Esophagus squamous epithelium (tissue), 5 donors: Measurements from ENCODE around the gene ZNF385B. TPM values are rescaled to one million over a fixed set of nuclear protein-coding genes. Genes with fewer than 3 reads are reported as not detected.
"Not testable (repeated sequence)": the region's sequence is repeated elsewhere in the genome, so short reads cannot be mapped to it uniquely, and the experiment has no call there.

Experiments used
- DNase-seq: peaks from one replicate; lab custom pipeline; 2025; lab: John Stamatoyannopoulos, UW
- H3K27ac ChIP-seq, 4 donors: fragments of 200-600 bp; sonication (generic); one replicate each; pipeline ENCODE4 v1.5.1; 2016 to 2019; ENCODE audit warnings: mild to moderate bottlenecking in 1 of 4
- H3K27me3 ChIP-seq, 4 donors: fragments of 200-600 bp; sonication (generic); 1 replicate in 3 of 4; 2 replicates in 1 of 4; pipeline versions ENCODE4 v1.5.1 to v1.6.0; 2017 to 2021; ENCODE audit warnings: antibody characterized with exemption in 1 of 4
- H3K36me3 ChIP-seq, 3 donors: fragments of 200-600 bp; sonication (generic); one replicate each; pipeline ENCODE4 v1.5.1; 2016 to 2019
- H3K4me1 ChIP-seq, 3 donors: fragments of 200-600 bp; sonication (generic); one replicate each; pipeline ENCODE4 v1.5.1; 2017 to 2019
- H3K4me3 ChIP-seq, 4 donors: fragments of 200-600 bp; sonication (generic); 1 replicate in 3 of 4; 2 replicates in 1 of 4; pipeline ENCODE4 v1.5.1; 2016 to 2019; ENCODE audit warnings: mild to moderate bottlenecking in 2 of 4, moderate library complexity in 1 of 4
- H3K9me3 ChIP-seq, 3 donors: fragments of 200-600 bp; sonication (generic); one replicate each; pipeline ENCODE4 v1.5.1; 2016 to 2019
- POLR2A ChIP-seq, 4 donors: fragments of 450-650 bp; IDR thresholded peaks; one replicate each; pipeline ENCODE4 v1.6.1; 2017; ENCODE audit warnings: antibody characterized with exemption in 4 of 4, mild to moderate bottlenecking in 4 of 4, moderate library complexity in 3 of 4
- WGBS, 2 donors: methylation state at CpG; one replicate each; pipeline ENCODE4 v1.1.5; 2018; 5-methylcytosine and 5-hydroxymethylcytosine counted together
- intact Hi-C: fragments of 100-400 bp; cut with DNase I; formaldehyde crosslinking; loops from one replicate; pipeline ENCODE4 v1.15.0; 2022
- total RNA-seq, 4 donors: library from RNA; depleted of rRNA; stranded (reverse); fragments of >200 nt; gene quantifications; one replicate each; pipeline ENCODE4 v1.1.0, GENCODE V29; 2016
- TF ChIP-seq, protein P1 (sequence below), 6 experiments: fragments of 450-650 bp in 4 of 6; fragments of 200-600 bp in 2 of 6; sonication (generic) in 2 of 6; IDR thresholded peaks; one replicate each; pipeline ENCODE4 v1.5.1; 2016 to 2019; ENCODE audit warnings: antibody characterized with exemption in 6 of 6, mild to moderate bottlenecking in 4 of 6, moderate library complexity in 4 of 6
- donor health status: DM: yes; HTN: yes; CAD: no.

Gene ZNF385B
- total RNA-seq, 4 donors from 2014 or later, result 0.44 to 3.1 (median 0.44) TPM; not detected in 1

DNA sequence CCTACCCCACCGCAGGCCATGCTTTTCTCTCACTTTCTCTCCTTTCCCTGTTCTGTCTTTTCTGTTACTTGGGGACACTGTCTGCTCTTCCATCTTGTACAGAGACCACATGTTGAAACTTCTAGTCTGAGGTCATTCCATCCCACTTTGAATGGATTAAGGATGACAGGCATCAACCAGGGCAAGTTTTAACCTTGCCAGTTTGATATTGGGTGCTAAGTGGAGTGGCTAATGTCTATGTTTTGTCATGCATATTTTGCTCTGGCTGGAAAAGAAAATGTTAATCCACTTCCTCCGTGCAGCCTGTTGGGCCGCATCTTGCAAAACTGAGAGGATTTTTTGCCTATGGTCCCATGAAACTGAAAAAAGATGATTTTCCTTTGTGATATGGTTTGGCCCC is 391.3 kb downstream of the ZNF385B start:
- TF ChIP-seq, protein P1, sequence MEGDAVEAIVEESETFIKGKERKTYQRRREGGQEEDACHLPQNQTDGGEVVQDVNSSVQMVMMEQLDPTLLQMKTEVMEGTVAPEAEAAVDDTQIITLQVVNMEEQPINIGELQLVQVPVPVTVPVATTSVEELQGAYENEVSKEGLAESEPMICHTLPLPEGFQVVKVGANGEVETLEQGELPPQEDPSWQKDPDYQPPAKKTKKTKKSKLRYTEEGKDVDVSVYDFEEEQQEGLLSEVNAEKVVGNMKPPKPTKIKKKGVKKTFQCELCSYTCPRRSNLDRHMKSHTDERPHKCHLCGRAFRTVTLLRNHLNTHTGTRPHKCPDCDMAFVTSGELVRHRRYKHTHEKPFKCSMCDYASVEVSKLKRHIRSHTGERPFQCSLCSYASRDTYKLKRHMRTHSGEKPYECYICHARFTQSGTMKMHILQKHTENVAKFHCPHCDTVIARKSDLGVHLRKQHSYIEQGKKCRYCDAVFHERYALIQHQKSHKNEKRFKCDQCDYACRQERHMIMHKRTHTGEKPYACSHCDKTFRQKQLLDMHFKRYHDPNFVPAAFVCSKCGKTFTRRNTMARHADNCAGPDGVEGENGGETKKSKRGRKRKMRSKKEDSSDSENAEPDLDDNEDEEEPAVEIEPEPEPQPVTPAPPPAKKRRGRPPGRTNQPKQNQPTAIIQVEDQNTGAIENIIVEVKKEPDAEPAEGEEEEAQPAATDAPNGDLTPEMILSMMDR (IDR thresholded peaks at IDR 0.05), result no peak
- no peak overlapping the region for H3K4me3 ChIP-seq
- no peak overlapping the region for H3K27ac ChIP-seq
- H3K36me3 ChIP-seq, result no peaks in the 10 kb centered on the region
- WGBS, 2 donors, result 84 to 85% methylated on average over 3 of the region's 3 CpGs
- no peaks in the 10 kb centered on the region for H3K9me3 ChIP-seq
- intact Hi-C loops, result no loop called here
- no peaks in the 10 kb centered on the region for H3K4me1 ChIP-seq
- no peak for DNase-seq
- no peaks in the 10 kb centered on the region for H3K27me3 ChIP-seq

DNA sequence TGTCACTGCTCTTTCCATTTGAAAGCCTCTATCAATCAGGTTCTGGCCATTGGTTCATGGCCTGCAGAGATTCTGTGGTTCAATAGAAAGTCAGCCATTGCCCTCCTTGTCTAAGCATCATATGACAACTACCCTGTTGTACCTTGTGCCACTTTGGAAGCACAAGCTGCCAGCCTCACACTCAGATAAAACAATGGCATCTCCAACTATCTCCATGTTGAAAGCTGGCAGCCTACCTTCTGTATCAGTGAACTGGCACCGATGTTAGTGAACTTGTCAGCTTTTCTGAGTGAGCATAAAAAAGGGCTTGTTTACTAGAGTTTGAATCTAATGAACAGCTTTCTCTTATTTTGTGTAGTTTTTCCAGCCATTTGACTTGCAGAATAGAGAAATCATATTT is 393.5 kb downstream of the ZNF385B start:
- no peak for TF ChIP-seq POLR2A (IDR thresholded peaks at IDR 0.05)
- TF ChIP-seq, protein P1 (IDR thresholded peaks at IDR 0.05), result no peak
- Histone ChIP-seq H3K4me1 (no peaks in the 10 kb centered on the region), H3K36me3 (no peaks in the 10 kb centered on the region), H3K4me3 (no peak overlapping the region), H3K27me3 (no peaks in the 10 kb centered on the region), H3K27ac (no peak overlapping the region), H3K9me3 (no peaks in the 10 kb centered on the region)
- no peak for DNase-seq
- intact Hi-C loops, result no loop called here
- 75 to 85% methylated on average over 1 of the region's 1 CpG for WGBS, 2 donors

DNA sequence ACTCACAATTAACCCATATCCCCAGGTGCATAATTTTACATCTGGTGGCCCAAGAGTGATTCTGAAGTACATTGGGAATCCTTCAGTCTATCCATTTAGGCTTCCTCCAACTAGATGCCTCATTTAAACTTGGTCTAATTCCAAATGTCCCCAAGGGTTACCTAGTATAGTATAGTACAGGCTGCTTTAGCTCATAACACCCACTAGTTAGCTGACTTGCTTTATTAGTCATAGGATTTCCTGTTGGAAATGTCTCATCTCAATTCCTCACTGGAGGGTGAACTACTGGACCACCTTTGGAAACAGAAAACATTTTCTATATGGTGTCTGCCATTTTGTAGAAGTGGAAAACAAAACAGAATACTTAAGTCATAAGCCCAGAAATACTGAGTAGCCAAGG is 394.3 kb downstream of the ZNF385B start:
- intact Hi-C loops, result no loop called here

DNA sequence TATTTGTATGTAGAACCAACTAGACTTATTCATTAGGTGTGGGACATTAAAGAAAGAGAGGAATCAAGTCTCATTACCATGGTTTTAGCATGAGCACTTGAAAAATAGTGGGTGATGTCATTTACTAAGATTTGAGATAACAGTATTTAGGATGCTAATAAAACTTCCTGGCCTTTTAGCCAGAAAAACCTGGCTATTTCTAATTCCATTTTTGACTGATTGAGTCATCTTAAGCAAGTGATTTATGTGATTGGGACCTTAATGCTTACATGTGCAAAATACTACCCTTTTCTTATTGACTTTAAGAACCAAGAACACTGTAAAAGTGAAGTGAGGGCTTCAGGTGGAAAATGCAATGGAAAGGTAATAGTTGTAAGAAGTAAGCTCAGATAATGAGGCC is 400.0 kb downstream of the ZNF385B start:
- intact Hi-C loops, result no loop called here
- TF ChIP-seq, protein P1 (IDR thresholded peaks at IDR 0.05), result no peak
- no peak for TF ChIP-seq POLR2A (IDR thresholded peaks at IDR 0.05)
- Histone ChIP-seq H3K27ac (no peak overlapping the region), H3K4me1 (no peaks in the 10 kb centered on the region), H3K9me3 (no peaks in the 10 kb centered on the region), H3K36me3 (no peaks in the 10 kb centered on the region), H3K4me3 (no peak overlapping the region), H3K27me3 (no peaks in the 10 kb centered on the region)
- DNase-seq, result no peak

More for the DNA sequence above, 394.3 kb downstream of the ZNF385B start:
- no peak overlapping the region for H3K4me3 ChIP-seq
- no peaks in the 10 kb centered on the region for H3K27me3 ChIP-seq
- TF ChIP-seq, protein P1 (IDR thresholded peaks at IDR 0.05), result no peak
- TF ChIP-seq POLR2A (IDR thresholded peaks at IDR 0.05), result no peak
- DNase-seq, result no peak
- no peak overlapping the region for H3K27ac ChIP-seq
- no peaks in the 10 kb centered on the region for H3K36me3 ChIP-seq
- H3K9me3 ChIP-seq, result no peaks in the 10 kb centered on the region
- no peaks in the 10 kb centered on the region for H3K4me1 ChIP-seq

DNA sequence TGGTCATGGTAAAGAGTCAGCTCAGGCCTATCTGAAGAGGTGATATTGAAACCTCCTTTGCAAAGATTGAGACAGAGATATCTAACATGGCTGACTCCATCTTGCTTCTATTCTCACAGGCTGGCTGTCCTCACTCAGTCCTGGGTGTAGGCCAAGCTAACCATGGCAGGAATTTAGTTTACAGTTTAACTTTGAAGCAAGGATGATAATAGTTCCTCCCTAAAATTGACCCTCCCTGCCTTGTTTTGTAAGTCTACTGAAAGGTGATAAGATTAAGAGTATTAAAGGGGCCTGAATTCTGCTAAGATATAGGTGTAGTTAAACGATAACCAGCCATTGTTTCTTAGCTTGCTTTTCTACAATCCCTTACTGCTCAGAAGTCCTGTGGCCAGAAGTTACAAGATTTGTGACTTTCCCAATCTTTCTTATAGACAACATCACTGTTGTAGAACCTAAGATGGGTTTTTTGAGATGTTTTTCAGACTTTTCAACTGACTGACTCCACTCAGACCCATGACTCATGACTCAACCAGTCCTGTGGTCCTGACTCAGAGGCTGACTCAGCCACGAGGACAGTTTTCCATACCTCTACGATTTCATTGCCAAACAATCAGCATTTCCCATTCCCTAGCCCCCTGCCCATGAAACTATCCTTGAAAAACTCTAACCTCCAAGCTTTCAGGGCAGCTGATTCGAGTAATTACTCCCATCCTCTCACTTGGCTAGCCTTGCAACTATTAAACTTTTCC is 401.1 kb downstream of the ZNF385B start:
- WGBS, 2 donors, result 29 to 43% methylated on average over 4 of the region's 4 CpGs
- intact Hi-C loops, result no loop called here
- TF ChIP-seq, protein P1 (IDR thresholded peaks at IDR 0.05), result no peak
- no peak for TF ChIP-seq POLR2A (IDR thresholded peaks at IDR 0.05)
- Histone ChIP-seq H3K4me1 (no peaks in the 10 kb centered on the region), H3K27me3 (no peaks in the 10 kb centered on the region), H3K27ac (peak overlapping the region in 1 of 4 donors; percentile 19), H3K4me3 (no peak overlapping the region), H3K36me3 (no peaks in the 10 kb centered on the region), H3K9me3 (no peaks in the 10 kb centered on the region)
- no peak for DNase-seq

DNA sequence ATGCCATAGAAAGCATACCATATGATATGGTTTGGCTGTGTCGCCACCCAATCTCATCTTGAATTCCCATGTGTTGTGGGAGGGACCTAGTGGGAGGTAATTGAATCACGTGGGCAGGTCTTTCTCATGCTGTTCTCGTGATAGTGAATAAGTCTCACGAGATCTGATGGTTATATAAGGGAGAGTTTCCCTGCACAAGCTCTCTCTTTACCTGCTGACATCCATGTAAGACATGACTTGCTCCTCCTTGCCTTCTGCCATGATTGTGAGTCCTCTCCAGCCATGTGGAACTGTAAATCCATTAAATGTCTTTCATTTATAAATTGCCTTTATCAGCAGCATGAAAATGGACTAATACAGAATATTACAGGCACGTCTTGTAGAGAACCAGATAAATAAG is 403.3 kb downstream of the ZNF385B start:
- H3K36me3 ChIP-seq, H3K9me3 ChIP-seq, H3K27ac ChIP-seq, H3K27me3 ChIP-seq, H3K4me3 ChIP-seq, DNase-seq, intact Hi-C loops, H3K4me1 ChIP-seq: not testable (repeated sequence)
- WGBS, 2 donors, result 66 to 67% methylated on average over 5 of the region's 5 CpGs
